ENCODE results near the gene NRP1.

Gene NRP1

GRCh38 chr10:33381451-33382215, 47.2 kb upstream of the NRP1 start:
- TF ChIP-seq REST (IDR thresholded peaks at IDR 0.05; ENCODE audit: low read depth) = no peak
- TF ChIP-seq ZBTB7A (IDR thresholded peaks at IDR 0.05; ENCODE audit: low read depth) = no peak
- TF ChIP-seq EP300 (IDR thresholded peaks at IDR 0.05; ENCODE audit: borderline replicate concordance) = no peak
- no peak for TF ChIP-seq CEBPB (IDR thresholded peaks at IDR 0.05)
- TF ChIP-seq TAF1 (IDR thresholded peaks at IDR 0.05; ENCODE audit: low read depth) = no peak
- no peak for TF ChIP-seq USF1 (IDR thresholded peaks at IDR 0.05)
- TF ChIP-seq CREB1 (IDR thresholded peaks at IDR 0.05; ENCODE audit: low read depth) = no peak
- no peak for TF ChIP-seq EGR1 (IDR thresholded peaks at IDR 0.05)
- no peak for TF ChIP-seq TCF12 (IDR thresholded peaks at IDR 0.05; ENCODE audit: low read depth)
- TF ChIP-seq NFIC (IDR thresholded peaks at IDR 0.05) = no peak
- no peak for TF ChIP-seq TEAD4 (IDR thresholded peaks at IDR 0.05)
- no peak for TF ChIP-seq MAX (IDR thresholded peaks at IDR 0.05)
- TF ChIP-seq RAD21 (IDR thresholded peaks at IDR 0.05; ENCODE audit: low read depth) = no peak

GRCh38 chr10:33377658-33378025, 43.2 kb upstream of the NRP1 start:
- TF ChIP-seq REST (IDR thresholded peaks at IDR 0.05; ENCODE audit: low read depth) = no peak
- TF ChIP-seq CREB1 (IDR thresholded peaks at IDR 0.05; ENCODE audit: low read depth) = no peak
- TF ChIP-seq TCF12 (IDR thresholded peaks at IDR 0.05; ENCODE audit: low read depth) = no peak
- TF ChIP-seq FOXM1 (IDR thresholded peaks at IDR 0.05; ENCODE audit: borderline replicate concordance, low read depth) = no peak
- TF ChIP-seq EP300 (IDR thresholded peaks at IDR 0.05; ENCODE audit: borderline replicate concordance) = no peak
- no peak for TF ChIP-seq TEAD4 (IDR thresholded peaks at IDR 0.05)
- no peak for TF ChIP-seq EGR1 (IDR thresholded peaks at IDR 0.05)
- no peak for TF ChIP-seq MAX (IDR thresholded peaks at IDR 0.05)
- TF ChIP-seq NFIC (IDR thresholded peaks at IDR 0.05) = no peak

GRCh38 chr10:33376976-33377657, 42.6 kb upstream of the NRP1 start:
- no peak for TF ChIP-seq USF1 (IDR thresholded peaks at IDR 0.05)
- TF ChIP-seq CEBPB (IDR thresholded peaks at IDR 0.05) = no peak
- no peak for TF ChIP-seq REST (IDR thresholded peaks at IDR 0.05; ENCODE audit: low read depth)
- TF ChIP-seq TCF12 (IDR thresholded peaks at IDR 0.05; ENCODE audit: low read depth) = no peak
- no peak for TF ChIP-seq EGR1 (IDR thresholded peaks at IDR 0.05)
- no peak for TF ChIP-seq EP300 (IDR thresholded peaks at IDR 0.05; ENCODE audit: borderline replicate concordance)

GRCh38 chr10:33376476-33376875, 42.0 kb upstream of the NRP1 start:
- TF ChIP-seq YY1 (IDR thresholded peaks at IDR 0.05; ENCODE audit: low read depth) (no peak), CEBPB (IDR thresholded peaks at IDR 0.05) (no peak), NFIC (IDR thresholded peaks at IDR 0.05) (no peak), EGR1 (IDR thresholded peaks at IDR 0.05) (no peak), TCF12 (IDR thresholded peaks at IDR 0.05; ENCODE audit: low read depth) (no peak), MAX (IDR thresholded peaks at IDR 0.05) (no peak), TEAD4 (IDR thresholded peaks at IDR 0.05) (no peak), ZBTB7A (IDR thresholded peaks at IDR 0.05; ENCODE audit: low read depth) (no peak), USF1 (IDR thresholded peaks at IDR 0.05) (no peak), TAF1 (IDR thresholded peaks at IDR 0.05; ENCODE audit: low read depth) (no peak), REST (IDR thresholded peaks at IDR 0.05; ENCODE audit: low read depth) (no peak), EP300 (IDR thresholded peaks at IDR 0.05; ENCODE audit: borderline replicate concordance) (no peak), RAD21 (IDR thresholded peaks at IDR 0.05; ENCODE audit: low read depth) (no peak), CREB1 (IDR thresholded peaks at IDR 0.05; ENCODE audit: low read depth) (no peak), FOXM1 (IDR thresholded peaks at IDR 0.05; ENCODE audit: borderline replicate concordance, low read depth) (no peak)
